LNCaP clone FGC (cell line): ENCODE measurements around the gene CRABP2.

Experiments
- DNase-seq: peaks from one replicate; pipeline ENCODE4 v3.0.0-alpha.2; 2011; ENCODE audit warnings: low read depth
- H3K4me3 ChIP-seq: 2 replicates; pipeline ENCODE4 v1.5.1; 2011; ENCODE audit warnings: mild to moderate bottlenecking, low read depth, low read length, control low read depth
- TF ChIP-seq, protein P1 (sequence below): IDR thresholded peaks from 2 replicates; pipeline ENCODE4 v1.5.1; 2012; ENCODE audit warnings: mild to moderate bottlenecking; ENCODE audit not compliant: control insufficient read depth, insufficient read depth; ENCODE audit errors: extremely low read depth

Gene CRABP2

DNA sequence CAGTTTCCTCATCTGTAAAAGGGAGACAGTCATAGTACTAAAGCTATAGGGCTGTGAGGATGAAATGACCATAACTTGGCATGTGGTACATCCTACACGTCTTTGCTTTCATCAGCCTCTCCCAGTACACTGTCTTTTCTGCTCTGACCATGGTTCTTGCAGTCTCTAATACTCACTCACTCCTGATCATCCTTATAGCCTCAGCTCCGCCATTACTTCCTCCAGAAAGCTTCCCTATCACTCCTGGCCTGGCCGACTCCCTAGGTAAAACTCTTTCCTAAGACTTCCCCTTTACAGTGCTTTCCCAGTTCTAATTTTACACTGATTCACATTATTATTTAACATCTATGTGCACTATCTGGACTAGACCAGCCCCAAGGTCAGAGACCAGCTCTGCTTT is 40.5 kb upstream of the CRABP2 start:
- H3K4me3 ChIP-seq: no peak overlapping the region
- TF ChIP-seq, protein P1, sequence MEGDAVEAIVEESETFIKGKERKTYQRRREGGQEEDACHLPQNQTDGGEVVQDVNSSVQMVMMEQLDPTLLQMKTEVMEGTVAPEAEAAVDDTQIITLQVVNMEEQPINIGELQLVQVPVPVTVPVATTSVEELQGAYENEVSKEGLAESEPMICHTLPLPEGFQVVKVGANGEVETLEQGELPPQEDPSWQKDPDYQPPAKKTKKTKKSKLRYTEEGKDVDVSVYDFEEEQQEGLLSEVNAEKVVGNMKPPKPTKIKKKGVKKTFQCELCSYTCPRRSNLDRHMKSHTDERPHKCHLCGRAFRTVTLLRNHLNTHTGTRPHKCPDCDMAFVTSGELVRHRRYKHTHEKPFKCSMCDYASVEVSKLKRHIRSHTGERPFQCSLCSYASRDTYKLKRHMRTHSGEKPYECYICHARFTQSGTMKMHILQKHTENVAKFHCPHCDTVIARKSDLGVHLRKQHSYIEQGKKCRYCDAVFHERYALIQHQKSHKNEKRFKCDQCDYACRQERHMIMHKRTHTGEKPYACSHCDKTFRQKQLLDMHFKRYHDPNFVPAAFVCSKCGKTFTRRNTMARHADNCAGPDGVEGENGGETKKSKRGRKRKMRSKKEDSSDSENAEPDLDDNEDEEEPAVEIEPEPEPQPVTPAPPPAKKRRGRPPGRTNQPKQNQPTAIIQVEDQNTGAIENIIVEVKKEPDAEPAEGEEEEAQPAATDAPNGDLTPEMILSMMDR: no peak
- no peak for DNase-seq

DNA sequence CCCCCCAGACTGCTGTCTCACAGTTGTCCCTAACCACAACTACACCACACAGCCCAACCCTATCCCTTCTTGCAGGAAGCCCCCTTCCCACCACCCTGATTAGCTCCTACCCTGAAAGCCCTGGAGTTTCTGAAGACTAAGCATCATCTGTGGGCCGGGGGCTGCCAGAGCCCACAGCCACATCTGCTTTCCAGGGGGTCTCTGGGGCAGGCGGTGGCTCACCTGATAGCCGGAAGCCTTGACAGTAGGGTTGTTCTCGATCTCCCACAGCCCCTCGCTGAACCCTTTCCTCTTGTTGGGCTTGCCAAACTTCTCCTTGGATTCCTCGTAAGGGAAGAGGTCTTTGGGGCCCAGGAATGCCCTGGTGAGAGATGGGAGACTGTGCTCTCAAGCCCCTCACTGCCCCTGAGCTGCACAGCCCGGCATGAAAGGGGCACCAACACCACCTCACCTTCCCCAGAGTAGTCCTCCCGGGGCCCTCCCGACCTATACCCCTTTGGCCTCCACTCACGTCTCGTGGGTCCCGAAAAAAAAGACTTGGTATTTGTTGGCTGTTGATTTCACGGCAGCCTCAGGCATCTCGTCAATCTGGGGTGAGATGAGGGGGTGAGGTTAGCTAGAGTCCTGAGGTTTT is 39.5 kb upstream of the CRABP2 start:
- TF ChIP-seq, protein P1: no peak
- H3K4me3 ChIP-seq: no peak overlapping the region
- no peak for DNase-seq

DNA sequence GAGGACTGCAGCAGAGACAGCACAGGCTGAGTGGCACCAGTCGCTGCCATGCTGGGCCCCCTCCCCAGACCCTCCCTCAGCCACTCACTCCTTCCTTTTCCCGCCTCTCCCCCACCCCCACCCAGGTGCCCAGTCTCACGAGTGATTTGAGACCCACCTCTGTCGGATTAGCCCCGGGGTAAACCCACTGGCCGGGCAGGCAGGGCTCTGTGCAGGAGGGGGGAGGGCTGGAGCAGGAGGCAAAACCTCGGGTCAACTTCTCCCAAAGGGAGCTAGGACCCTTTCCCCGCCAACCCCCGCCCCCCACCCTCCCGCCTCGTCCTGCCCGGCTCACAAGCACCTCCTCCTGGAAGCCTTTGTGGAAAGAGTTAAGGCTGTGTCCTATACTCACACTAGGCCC is 39.0 kb upstream of the CRABP2 start:
- H3K4me3 ChIP-seq: no peak overlapping the region
- TF ChIP-seq, protein P1: no peak

DNA sequence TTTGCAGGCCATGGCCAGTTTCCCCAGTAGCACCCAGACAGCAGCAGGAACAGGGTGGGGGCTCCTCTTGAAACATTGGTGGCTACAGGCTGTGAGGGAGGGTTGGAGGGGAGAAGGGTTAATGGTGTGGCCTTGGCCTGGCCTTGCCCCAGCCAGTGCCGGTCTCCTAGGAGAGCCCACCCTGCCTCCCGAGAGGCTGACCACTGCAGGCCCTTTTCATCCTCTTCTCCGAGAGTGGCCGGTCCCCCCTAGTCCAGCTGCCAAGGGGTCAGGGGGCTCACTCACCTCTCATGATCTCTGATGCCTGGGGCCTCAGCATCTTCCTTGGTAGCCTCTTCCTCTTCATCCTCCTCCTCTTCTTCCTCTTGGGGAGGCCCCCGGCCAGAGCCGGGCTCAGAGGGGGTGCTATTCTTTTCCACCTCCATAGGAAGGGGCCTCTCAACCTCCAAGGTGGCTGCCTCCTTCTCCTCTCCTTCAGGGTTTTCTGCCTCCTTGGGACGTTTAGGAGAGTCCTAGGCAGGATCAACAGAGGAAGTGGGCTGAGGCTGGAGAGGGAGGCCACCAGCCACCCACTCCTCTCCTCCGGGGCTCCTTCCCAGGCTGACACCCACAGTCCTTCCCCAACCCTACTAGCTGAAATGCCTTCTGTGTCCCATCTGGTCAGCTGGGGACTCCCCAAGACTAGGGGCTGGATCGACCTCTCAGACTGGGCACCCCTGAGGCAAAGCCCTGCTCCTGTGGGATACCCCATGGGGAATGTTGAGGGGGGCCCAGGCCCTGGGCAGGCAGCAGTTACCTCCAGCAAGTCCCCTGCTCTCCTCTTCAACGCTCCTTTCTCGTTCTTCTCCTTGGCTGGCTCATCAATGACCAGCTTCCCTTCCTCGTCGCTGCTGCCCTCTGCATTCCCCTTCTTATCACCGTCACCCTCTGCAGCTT is 38.3 kb upstream of the CRABP2 start:
- H3K4me3 ChIP-seq: no peak overlapping the region
- TF ChIP-seq, protein P1: no peak

More for the DNA sequence above, 39.0 kb upstream of the CRABP2 start:
- DNase-seq: no peak

DNA sequence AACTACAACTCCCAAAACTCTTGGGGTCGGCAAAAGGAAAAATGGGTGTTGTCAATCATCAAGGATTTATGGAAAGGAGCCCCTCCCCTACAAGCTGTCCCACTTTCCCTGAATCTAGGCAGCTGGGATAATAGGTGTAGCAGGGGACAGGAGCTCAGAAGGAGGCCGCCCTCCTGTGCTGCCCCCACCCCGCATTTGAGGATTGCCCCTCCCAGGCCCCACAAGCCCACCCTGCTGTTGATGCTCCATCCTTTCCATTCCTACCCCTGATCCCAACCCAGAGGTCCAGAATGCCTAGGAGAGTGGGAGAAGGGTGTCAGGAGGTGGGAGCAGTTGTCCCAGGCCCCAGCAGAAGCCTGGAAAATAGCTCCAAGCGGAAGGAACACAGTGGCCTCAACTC is 37.4 kb upstream of the CRABP2 start:
- TF ChIP-seq, protein P1: no peak
- no peak for DNase-seq
- no peak overlapping the region for H3K4me3 ChIP-seq

More for the DNA sequence above, 38.3 kb upstream of the CRABP2 start:
- DNase-seq: no peak

DNA sequence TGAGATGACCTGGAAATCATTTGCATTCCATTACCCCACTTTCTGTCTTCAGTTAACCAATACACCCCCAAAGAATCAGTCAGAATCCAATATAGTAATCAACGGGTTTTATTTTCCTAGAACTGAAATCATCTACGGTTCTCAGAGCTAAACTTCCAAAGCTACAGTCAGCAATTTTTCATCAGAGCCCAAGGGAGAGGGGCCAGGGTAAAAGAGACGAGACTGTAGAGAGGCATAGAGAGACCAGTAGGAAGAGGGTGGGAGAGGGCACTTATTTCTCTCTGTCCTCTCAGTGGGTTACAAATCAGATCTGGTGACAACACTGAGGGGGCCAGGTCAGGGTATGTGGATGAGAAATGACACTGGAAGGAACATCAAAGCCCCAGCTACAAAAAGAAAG is 36.6 kb upstream of the CRABP2 start:
- TF ChIP-seq, protein P1: no peak
- DNase-seq: no peak
- H3K4me3 ChIP-seq: peak overlapping the region; percentile 41; the same call in 1 of the 2 replicates
